ENCODE results near the gene ANO9.

- TF ChIP-seq CTCF (IDR thresholded peaks at IDR 0.05) (no peak), POLR2A (IDR thresholded peaks at IDR 0.05) (no peak)
These were observed 43.0 kb downstream of the ANO9 start for GRCh38 chr11:398826-399225.

All from heart left ventricle (tissue), 13 donors.